ENCODE results near the gene TAGLN2. TPM values are rescaled to one million over a fixed set of nuclear protein-coding genes. Genes with fewer than 3 reads are reported as not detected.

Gene TAGLN2
- total and polyA plus RNA-seq, 9 of the 15 experiments (the other 6 are each of a cell fraction or from before 2014, with no cell fraction given) = 192 to 683 (median 455) TPM

DNA sequence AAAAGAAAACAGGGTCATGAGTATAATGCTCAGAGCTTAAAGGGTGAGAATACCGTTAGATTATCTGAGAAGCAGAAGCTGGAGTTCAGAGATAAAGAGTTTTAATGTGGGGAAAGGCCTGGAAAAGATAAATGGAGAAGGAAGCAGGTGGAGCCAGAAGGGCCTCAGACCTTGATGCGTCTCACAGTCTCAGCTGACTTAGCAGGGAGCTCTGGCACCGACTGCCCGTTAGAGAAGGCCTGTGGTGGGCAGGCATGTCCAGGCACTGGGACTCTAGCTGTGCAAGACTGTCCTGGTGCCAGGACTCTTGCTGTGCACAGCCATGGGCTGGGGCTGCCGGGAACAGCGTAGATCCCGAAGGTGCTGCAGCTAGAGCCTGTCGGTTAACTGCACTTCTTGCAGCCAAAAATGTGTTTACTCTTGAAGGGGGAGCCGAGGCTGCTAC is 32.5 kb upstream of the TAGLN2 start (continued):
- TF ChIP-seq, protein P1, sequence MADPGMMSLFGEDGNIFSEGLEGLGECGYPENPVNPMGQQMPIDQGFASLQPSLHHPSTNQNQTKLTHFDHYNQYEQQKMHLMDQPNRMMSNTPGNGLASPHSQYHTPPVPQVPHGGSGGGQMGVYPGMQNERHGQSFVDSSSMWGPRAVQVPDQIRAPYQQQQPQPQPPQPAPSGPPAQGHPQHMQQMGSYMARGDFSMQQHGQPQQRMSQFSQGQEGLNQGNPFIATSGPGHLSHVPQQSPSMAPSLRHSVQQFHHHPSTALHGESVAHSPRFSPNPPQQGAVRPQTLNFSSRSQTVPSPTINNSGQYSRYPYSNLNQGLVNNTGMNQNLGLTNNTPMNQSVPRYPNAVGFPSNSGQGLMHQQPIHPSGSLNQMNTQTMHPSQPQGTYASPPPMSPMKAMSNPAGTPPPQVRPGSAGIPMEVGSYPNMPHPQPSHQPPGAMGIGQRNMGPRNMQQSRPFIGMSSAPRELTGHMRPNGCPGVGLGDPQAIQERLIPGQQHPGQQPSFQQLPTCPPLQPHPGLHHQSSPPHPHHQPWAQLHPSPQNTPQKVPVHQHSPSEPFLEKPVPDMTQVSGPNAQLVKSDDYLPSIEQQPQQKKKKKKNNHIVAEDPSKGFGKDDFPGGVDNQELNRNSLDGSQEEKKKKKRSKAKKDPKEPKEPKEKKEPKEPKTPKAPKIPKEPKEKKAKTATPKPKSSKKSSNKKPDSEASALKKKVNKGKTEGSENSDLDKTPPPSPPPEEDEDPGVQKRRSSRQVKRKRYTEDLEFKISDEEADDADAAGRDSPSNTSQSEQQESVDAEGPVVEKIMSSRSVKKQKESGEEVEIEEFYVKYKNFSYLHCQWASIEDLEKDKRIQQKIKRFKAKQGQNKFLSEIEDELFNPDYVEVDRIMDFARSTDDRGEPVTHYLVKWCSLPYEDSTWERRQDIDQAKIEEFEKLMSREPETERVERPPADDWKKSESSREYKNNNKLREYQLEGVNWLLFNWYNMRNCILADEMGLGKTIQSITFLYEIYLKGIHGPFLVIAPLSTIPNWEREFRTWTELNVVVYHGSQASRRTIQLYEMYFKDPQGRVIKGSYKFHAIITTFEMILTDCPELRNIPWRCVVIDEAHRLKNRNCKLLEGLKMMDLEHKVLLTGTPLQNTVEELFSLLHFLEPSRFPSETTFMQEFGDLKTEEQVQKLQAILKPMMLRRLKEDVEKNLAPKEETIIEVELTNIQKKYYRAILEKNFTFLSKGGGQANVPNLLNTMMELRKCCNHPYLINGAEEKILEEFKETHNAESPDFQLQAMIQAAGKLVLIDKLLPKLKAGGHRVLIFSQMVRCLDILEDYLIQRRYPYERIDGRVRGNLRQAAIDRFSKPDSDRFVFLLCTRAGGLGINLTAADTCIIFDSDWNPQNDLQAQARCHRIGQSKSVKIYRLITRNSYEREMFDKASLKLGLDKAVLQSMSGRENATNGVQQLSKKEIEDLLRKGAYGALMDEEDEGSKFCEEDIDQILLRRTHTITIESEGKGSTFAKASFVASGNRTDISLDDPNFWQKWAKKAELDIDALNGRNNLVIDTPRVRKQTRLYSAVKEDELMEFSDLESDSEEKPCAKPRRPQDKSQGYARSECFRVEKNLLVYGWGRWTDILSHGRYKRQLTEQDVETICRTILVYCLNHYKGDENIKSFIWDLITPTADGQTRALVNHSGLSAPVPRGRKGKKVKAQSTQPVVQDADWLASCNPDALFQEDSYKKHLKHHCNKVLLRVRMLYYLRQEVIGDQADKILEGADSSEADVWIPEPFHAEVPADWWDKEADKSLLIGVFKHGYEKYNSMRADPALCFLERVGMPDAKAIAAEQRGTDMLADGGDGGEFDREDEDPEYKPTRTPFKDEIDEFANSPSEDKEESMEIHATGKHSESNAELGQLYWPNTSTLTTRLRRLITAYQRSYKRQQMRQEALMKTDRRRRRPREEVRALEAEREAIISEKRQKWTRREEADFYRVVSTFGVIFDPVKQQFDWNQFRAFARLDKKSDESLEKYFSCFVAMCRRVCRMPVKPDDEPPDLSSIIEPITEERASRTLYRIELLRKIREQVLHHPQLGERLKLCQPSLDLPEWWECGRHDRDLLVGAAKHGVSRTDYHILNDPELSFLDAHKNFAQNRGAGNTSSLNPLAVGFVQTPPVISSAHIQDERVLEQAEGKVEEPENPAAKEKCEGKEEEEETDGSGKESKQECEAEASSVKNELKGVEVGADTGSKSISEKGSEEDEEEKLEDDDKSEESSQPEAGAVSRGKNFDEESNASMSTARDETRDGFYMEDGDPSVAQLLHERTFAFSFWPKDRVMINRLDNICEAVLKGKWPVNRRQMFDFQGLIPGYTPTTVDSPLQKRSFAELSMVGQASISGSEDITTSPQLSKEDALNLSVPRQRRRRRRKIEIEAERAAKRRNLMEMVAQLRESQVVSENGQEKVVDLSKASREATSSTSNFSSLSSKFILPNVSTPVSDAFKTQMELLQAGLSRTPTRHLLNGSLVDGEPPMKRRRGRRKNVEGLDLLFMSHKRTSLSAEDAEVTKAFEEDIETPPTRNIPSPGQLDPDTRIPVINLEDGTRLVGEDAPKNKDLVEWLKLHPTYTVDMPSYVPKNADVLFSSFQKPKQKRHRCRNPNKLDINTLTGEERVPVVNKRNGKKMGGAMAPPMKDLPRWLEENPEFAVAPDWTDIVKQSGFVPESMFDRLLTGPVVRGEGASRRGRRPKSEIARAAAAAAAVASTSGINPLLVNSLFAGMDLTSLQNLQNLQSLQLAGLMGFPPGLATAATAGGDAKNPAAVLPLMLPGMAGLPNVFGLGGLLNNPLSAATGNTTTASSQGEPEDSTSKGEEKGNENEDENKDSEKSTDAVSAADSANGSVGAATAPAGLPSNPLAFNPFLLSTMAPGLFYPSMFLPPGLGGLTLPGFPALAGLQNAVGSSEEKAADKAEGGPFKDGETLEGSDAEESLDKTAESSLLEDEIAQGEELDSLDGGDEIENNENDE (IDR thresholded peaks at IDR 0.05; ENCODE audit: low read depth, low read length) = no peak
- TF ChIP-seq ZEB2 (IDR thresholded peaks at IDR 0.05) (peak; percentile 65), RAD21 (CRISPR knock-in tag; conservative IDR thresholded peaks at IDR 0.05 in 1 of 2, IDR thresholded peaks at IDR 0.05 in 1 of 2) (no peak), RCOR1 (IDR thresholded peaks at IDR 0.05; ENCODE audit: borderline replicate concordance in 1 of 2, low read depth in 2 of 2, low read length in 2 of 2) (peak in 1 of 2 experiments; percentile 77; a peak in 1 of 4 replicates), SMAD4 (CRISPR knock-in tag; conservative IDR thresholded peaks at IDR 0.05) (peak; percentile 33; the same call in 1 of the 2 replicates)
- TF ChIP-seq, protein P2, sequence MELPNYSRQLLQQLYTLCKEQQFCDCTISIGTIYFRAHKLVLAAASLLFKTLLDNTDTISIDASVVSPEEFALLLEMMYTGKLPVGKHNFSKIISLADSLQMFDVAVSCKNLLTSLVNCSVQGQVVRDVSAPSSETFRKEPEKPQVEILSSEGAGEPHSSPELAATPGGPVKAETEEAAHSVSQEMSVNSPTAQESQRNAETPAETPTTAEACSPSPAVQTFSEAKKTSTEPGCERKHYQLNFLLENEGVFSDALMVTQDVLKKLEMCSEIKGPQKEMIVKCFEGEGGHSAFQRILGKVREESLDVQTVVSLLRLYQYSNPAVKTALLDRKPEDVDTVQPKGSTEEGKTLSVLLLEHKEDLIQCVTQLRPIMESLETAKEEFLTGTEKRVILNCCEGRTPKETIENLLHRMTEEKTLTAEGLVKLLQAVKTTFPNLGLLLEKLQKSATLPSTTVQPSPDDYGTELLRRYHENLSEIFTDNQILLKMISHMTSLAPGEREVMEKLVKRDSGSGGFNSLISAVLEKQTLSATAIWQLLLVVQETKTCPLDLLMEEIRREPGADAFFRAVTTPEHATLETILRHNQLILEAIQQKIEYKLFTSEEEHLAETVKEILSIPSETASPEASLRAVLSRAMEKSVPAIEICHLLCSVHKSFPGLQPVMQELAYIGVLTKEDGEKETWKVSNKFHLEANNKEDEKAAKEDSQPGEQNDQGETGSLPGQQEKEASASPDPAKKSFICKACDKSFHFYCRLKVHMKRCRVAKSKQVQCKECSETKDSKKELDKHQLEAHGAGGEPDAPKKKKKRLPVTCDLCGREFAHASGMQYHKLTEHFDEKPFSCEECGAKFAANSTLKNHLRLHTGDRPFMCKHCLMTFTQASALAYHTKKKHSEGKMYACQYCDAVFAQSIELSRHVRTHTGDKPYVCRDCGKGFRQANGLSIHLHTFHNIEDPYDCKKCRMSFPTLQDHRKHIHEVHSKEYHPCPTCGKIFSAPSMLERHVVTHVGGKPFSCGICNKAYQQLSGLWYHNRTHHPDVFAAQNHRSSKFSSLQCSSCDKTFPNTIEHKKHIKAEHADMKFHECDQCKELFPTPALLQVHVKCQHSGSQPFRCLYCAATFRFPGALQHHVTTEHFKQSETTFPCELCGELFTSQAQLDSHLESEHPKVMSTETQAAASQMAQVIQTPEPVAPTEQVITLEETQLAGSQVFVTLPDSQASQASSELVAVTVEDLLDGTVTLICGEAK (IDR thresholded peaks at IDR 0.05) = peak; percentile 15; the same call in 1 of the 2 replicates
- TF ChIP-seq, protein P2 (CRISPR knock-in tag; IDR thresholded peaks at IDR 0.05) = no peak
